ENCODE measurements around the gene CHMP6. TPM values are rescaled to one million over a fixed set of nuclear protein-coding genes. Genes with fewer than 3 reads are reported as not detected.

The CHMP6 gene
- total and polyA plus RNA-seq, 9 of the 15 experiments (the other 6 are each of a cell fraction or from before 2014, with no cell fraction given), result 0.25 to 30.4 (median 13.4) TPM

- TF ChIP-seq NONO (IDR thresholded peaks at IDR 0.05; ENCODE audit: low read depth in 2 of 2, low read length in 1 of 2) (no peak), PHB2 (IDR thresholded peaks at IDR 0.05; ENCODE audit: low read depth) (no peak), ZNF282 (CRISPR knock-in tag; IDR thresholded peaks at IDR 0.05) (no peak), FOXO4 (CRISPR knock-in tag; IDR thresholded peaks at IDR 0.05) (no peak), NFRKB (IDR thresholded peaks at IDR 0.05; ENCODE audit: low read depth) (peak; percentile 64; the same call in 1 of the 2 replicates), NUFIP1 (IDR thresholded peaks at IDR 0.05; ENCODE audit: partially characterized antibody) (no peak), C11orf30 (IDR thresholded peaks at IDR 0.05; ENCODE audit: low read depth) (no peak), UBTF (IDR thresholded peaks at IDR 0.05; ENCODE audit: borderline replicate concordance in 1 of 2, low read depth in 2 of 2, low read length in 2 of 2) (peak in 1 of 2 experiments; percentile 83; a peak in 3 of 4 replicates), ZNF121 (CRISPR knock-in tag; conservative IDR thresholded peaks at IDR 0.05) (no peak), KHSRP (IDR thresholded peaks at IDR 0.05) (no peak), ZNF184 (CRISPR knock-in tag; IDR thresholded peaks at IDR 0.05) (no peak), SIN3A (IDR thresholded peaks at IDR 0.05; ENCODE audit: borderline replicate concordance in 2 of 2, control insufficient read depth in 1 of 2, low read depth in 2 of 2, low read length in 2 of 2) (peak in 1 of 2 experiments; percentile 18; a peak in 1 of 4 replicates), NR0B1 (IDR thresholded peaks at IDR 0.05; ENCODE audit: partially characterized antibody) (no peak), ZNF445 (CRISPR knock-in tag; IDR thresholded peaks at IDR 0.05; ENCODE audit: low read depth) (no peak), ZNF253 (CRISPR knock-in tag; conservative IDR thresholded peaks at IDR 0.05) (no peak), KDM2B (CRISPR knock-in tag; IDR thresholded peaks at IDR 0.05) (no peak), POLR2AphosphoS2 (IDR thresholded peaks at IDR 0.05; ENCODE audit: low read length) (no peak; the same call in 1 of the 2 replicates), MED1 (CRISPR knock-in tag; IDR thresholded peaks at IDR 0.05; ENCODE audit: borderline replicate concordance) (no peak), E2F1 (CRISPR knock-in tag; IDR thresholded peaks at IDR 0.05) (no peak), HNRNPK (IDR thresholded peaks at IDR 0.05; ENCODE audit: low read depth, low read length, poor library complexity, severe bottlenecking) (no peak), ZNF586 (CRISPR knock-in tag; conservative IDR thresholded peaks at IDR 0.05) (no peak), PYGO2 (tag; IDR thresholded peaks at IDR 0.05) (no peak)
Measured at GRCh38 chr17:81018044-81018802, 26.6 kb downstream of the CHMP6 start (continued).
